HEK293T (cell line): ENCODE data around the gene PATL2.

Experiments used
- ARNT ChIP-seq: fragments of 450-650 bp; IDR thresholded peaks from 2 replicates; pipeline ENCODE4 v1.6.1; 2017; ENCODE audit warnings: mild to moderate bottlenecking
- BHLHE40 ChIP-seq: fragments of 450-650 bp; IDR thresholded peaks from 2 replicates; pipeline ENCODE4 v1.6.1; 2016; ENCODE audit warnings: mild to moderate bottlenecking, moderate library complexity, borderline replicate concordance
- CTBP1 ChIP-seq: fragments of 450-650 bp; IDR thresholded peaks from 2 replicates; pipeline ENCODE4 v1.6.1; 2016; ENCODE audit warnings: borderline replicate concordance
- ELF4 ChIP-seq: fragments of 450-650 bp; IDR thresholded peaks from 2 replicates; pipeline ENCODE4 v1.6.1; 2017; ENCODE audit warnings: antibody characterized with exemption
- FOXA1 ChIP-seq: fragments of 450-650 bp; IDR thresholded peaks from 2 replicates; pipeline ENCODE4 v1.6.1; 2016; ENCODE audit warnings: mild to moderate bottlenecking
- FOXK2 ChIP-seq: fragments of 450-650 bp; IDR thresholded peaks from 2 replicates; pipeline ENCODE4 v1.6.1; 2016; ENCODE audit warnings: mild to moderate bottlenecking
- FOXM1 ChIP-seq: fragments of 450-650 bp; IDR thresholded peaks from 2 replicates; pipeline ENCODE4 v1.6.1; 2017; ENCODE audit warnings: mild to moderate bottlenecking, borderline replicate concordance
- HDGF ChIP-seq: fragments of 450-650 bp; IDR thresholded peaks from 2 replicates; pipeline ENCODE4 v1.6.1; 2017; ENCODE audit warnings: antibody characterized with exemption, borderline replicate concordance
- L3MBTL2 ChIP-seq: fragments of 450-650 bp; conservative IDR thresholded peaks from 2 replicates; pipeline ENCODE4 v1.6.1; 2016; ENCODE audit warnings: mild to moderate bottlenecking
- LEF1 ChIP-seq: fragments of 450-650 bp; IDR thresholded peaks from 2 replicates; pipeline ENCODE4 v1.6.1; 2017; ENCODE audit warnings: mild to moderate bottlenecking, borderline replicate concordance
- NFRKB ChIP-seq: fragments of 450-650 bp; IDR thresholded peaks from 2 replicates; pipeline ENCODE4 v1.6.1; 2016; ENCODE audit warnings: mild to moderate bottlenecking, moderate library complexity
- PKNOX1 ChIP-seq: fragments of 450-650 bp; IDR thresholded peaks from 2 replicates; pipeline ENCODE4 v1.6.1; 2016
- SP1 ChIP-seq: fragments of 450-650 bp; IDR thresholded peaks from 2 replicates; pipeline ENCODE4 v1.6.1; 2017
- ZNF384 ChIP-seq: fragments of 450-650 bp; IDR thresholded peaks from 2 replicates; pipeline ENCODE4 v1.6.1; 2016

- TF ChIP-seq FOXK2 (no peak), FOXM1 (no peak), BHLHE40 (no peak), HDGF (no peak), ELF4 (no peak), PKNOX1 (no peak), L3MBTL2 (no peak), FOXA1 (no peak), ZNF384 (no peak), CTBP1 (no peak), ARNT (no peak), SP1 (no peak), NFRKB (no peak), LEF1 (no peak)
Measured at GRCh38 chr15:44716983-44717602, 6.0 kb upstream of the PATL2 start.
